Activated B cell treated with CpG ODN at 0.5 μM for 24 hours (primary cell): Measurements from ENCODE around the gene GRID2. TPM values are rescaled to one million over a fixed set of nuclear protein-coding genes. Genes with fewer than 3 reads are reported as not detected.

Experiments used
- ATAC-seq: fragments of 200-7000 bp; cut with Tn5 transposase; one replicate; pipeline ENCODE4 v1.10.0; 2021; ENCODE audit warnings: low read depth, mild to moderate bottlenecking, moderate library complexity
- CTCF ChIA-PET: fragments of 350-600 bp; sonication (Branson Sonifier 250); formaldehyde crosslinking; loops from one replicate; lab custom pipeline; 2021; ENCODE audit warnings: antibody characterized with exemption; lab: Charles Lee
- POLR2A ChIA-PET: fragments of 350-600 bp; sonication (Branson Sonifier 250); formaldehyde crosslinking; loops from one replicate; lab custom pipeline; 2021; ENCODE audit warnings: antibody characterized with exemption; lab: Charles Lee
- DNase-seq: peaks from one replicate; pipeline ENCODE4 v3.0.0; 2022
- H3K27ac Mint-ChIP-seq: one replicate; pipeline ENCODE4 v1.8.0; 2020; ENCODE audit warnings: mixed read lengths
- H3K27me3 Mint-ChIP-seq: one replicate; pipeline ENCODE4 v1.8.0; 2021; ENCODE audit warnings: mixed read lengths
- H3K36me3 Mint-ChIP-seq: one replicate; pipeline ENCODE4 v1.8.0; 2021; ENCODE audit warnings: low read depth, mixed read lengths
- H3K4me1 Mint-ChIP-seq: one replicate; pipeline ENCODE4 v1.8.0; 2021; ENCODE audit warnings: mixed read lengths
- H3K4me3 Mint-ChIP-seq: one replicate; pipeline ENCODE4 v1.8.0; 2020; ENCODE audit warnings: mild to moderate bottlenecking, mixed read lengths
- H3K9me3 Mint-ChIP-seq: one replicate; pipeline ENCODE4 v1.8.0; 2020; ENCODE audit warnings: mixed read lengths
- CTCF ChIP-seq: fragments of 200-600 bp; IDR thresholded peaks from one replicate; pipeline ENCODE4 v1.8.0; 2022; ENCODE audit warnings: antibody characterized with exemption, mild to moderate bottlenecking
- intact Hi-C: fragments of 100-400 bp; cut with micrococcal nuclease; formaldehyde crosslinking; loops from one replicate; pipeline ENCODE4 v1.15.1; 2024
- total RNA-seq: library from RNA; stranded (reverse); gene quantifications from 2 replicates; pipeline ENCODE4 v1.2.3, GENCODE V29; 2022

The GRID2 gene
- total RNA-seq, 1 donor from 2014 or later: not detected

- DNase-seq: no peak
- no peaks in the 10 kb centered on the region for H3K4me1 Mint-ChIP-seq
Observed at GRCh38 chr4:92776080-92776479, 472.3 kb downstream of the GRID2 start.

GRCh38 chr4:92789741-92790140, 486.0 kb downstream of the GRID2 start:
- no peaks in the 10 kb centered on the region for H3K27me3 Mint-ChIP-seq
- CTCF ChIA-PET: no interaction called here

More at GRCh38 chr4:92776080-92776479, 472.3 kb downstream of the GRID2 start:
- no peak overlapping the region for H3K4me3 Mint-ChIP-seq
- CTCF ChIA-PET: no interaction called here
- no peaks in the 10 kb centered on the region for H3K36me3 Mint-ChIP-seq
- no peak for TF ChIP-seq CTCF
- H3K27ac Mint-ChIP-seq: no peak overlapping the region
- H3K27me3 Mint-ChIP-seq: no peaks in the 10 kb centered on the region
- ATAC-seq: no peak
- no peaks in the 10 kb centered on the region for H3K9me3 Mint-ChIP-seq
- POLR2A ChIA-PET: no interaction called here
- intact Hi-C loops: no loop called here

DNA sequence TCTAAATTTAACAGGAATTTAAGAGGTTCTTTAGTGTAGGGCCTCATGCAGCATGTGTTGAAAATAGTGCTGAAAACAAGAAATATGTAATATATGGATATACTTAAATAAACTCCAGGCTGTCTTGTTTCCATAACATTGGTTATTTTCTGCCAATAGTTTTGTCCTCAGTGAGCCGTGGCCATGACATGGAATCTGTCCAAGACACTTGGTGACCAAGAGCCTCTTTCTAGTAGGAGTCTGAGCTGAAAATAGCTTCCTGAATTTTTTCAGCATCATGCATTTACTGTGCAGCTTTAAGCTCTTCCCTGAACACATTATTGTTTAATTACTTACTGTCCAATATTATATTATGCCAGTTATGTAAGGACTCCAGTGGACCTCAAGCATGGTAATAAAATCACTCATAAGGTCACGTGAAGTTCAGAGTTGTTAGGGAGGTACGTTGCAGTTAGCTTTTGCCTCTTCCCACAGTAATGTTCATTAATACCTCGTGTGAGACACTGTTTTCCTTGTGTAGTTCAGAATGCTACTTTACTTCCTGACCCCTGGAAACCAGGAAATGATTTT, 488.2 kb downstream of the GRID2 start:
- POLR2A ChIA-PET: no interaction called here
- CTCF ChIA-PET: no interaction called here
- TF ChIP-seq CTCF: no peak

More at GRCh38 chr4:92789741-92790140, 486.0 kb downstream of the GRID2 start:
- POLR2A ChIA-PET: no interaction called here
- Mint-ChIP-seq H3K9me3 (peaks cover 3% of the 10 kb centered on the region), H3K4me1 (no peaks in the 10 kb centered on the region), H3K36me3 (no peaks in the 10 kb centered on the region), H3K27ac (no peak overlapping the region), H3K4me3 (no peak overlapping the region)
- ATAC-seq: no peak
- DNase-seq: no peak
- no peak for TF ChIP-seq CTCF
- intact Hi-C loops: no loop called here

DNA sequence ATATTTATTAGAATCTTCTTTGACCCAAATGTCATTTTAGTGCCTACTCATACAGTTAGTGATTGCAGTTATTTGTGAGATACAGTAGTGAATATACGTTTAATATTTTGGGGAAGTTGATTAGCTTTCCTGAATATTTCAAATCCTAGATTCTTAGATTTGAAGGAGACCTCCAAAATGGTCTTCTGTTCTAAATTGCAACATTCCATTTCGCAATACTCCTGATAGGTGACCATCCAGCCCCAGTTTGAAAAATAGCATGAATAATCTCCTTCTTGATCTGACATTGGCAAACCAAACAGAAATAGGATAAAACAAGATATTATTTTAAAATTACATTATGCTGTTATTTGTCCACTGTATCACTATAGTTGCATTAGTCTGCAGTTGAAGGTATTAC, 505.6 kb downstream of the GRID2 start:
- POLR2A ChIA-PET: no interaction called here
- DNase-seq (no peak), ATAC-seq (no peak)
- Mint-ChIP-seq H3K27ac (no peak overlapping the region), H3K4me3 (no peak overlapping the region), H3K4me1 (no peaks in the 10 kb centered on the region), H3K36me3 (no peaks in the 10 kb centered on the region), H3K27me3 (no peaks in the 10 kb centered on the region), H3K9me3 (no peaks in the 10 kb centered on the region)
- intact Hi-C loops: no loop called here
- CTCF ChIA-PET: no interaction called here
- no peak for TF ChIP-seq CTCF

More for the DNA sequence above, 488.2 kb downstream of the GRID2 start:
- H3K4me1 Mint-ChIP-seq: no peaks in the 10 kb centered on the region
- H3K4me3 Mint-ChIP-seq: no peak overlapping the region
- ATAC-seq (no peak), DNase-seq (no peak)
- H3K27ac Mint-ChIP-seq: no peak overlapping the region
- H3K27me3 Mint-ChIP-seq: no peaks in the 10 kb centered on the region
- H3K36me3 Mint-ChIP-seq: no peaks in the 10 kb centered on the region
- intact Hi-C loops: no loop called here
- H3K9me3 Mint-ChIP-seq: peaks cover 3% of the 10 kb centered on the region

GRCh38 chr4:92812652-92813051, 508.9 kb downstream of the GRID2 start:
- ChIA-PET CTCF (no interaction called here), POLR2A (no interaction called here)
- intact Hi-C loops: no loop called here
- Mint-ChIP-seq H3K36me3 (no peaks in the 10 kb centered on the region), H3K9me3 (no peaks in the 10 kb centered on the region), H3K4me1 (no peaks in the 10 kb centered on the region), H3K27ac (no peak overlapping the region), H3K27me3 (no peaks in the 10 kb centered on the region), H3K4me3 (no peak overlapping the region)
- no peak for DNase-seq
- no peak for TF ChIP-seq CTCF
- ATAC-seq: no peak
